Globus pallidus (tissue), 1 donor: Measurements from ENCODE around the gene ATP7B.

Experiments used
- DNase-seq: peaks from one replicate; pipeline ENCODE4 v3.0.0-alpha.2; 2015; ENCODE audit warnings: low spot score

The ATP7B gene

DNA sequence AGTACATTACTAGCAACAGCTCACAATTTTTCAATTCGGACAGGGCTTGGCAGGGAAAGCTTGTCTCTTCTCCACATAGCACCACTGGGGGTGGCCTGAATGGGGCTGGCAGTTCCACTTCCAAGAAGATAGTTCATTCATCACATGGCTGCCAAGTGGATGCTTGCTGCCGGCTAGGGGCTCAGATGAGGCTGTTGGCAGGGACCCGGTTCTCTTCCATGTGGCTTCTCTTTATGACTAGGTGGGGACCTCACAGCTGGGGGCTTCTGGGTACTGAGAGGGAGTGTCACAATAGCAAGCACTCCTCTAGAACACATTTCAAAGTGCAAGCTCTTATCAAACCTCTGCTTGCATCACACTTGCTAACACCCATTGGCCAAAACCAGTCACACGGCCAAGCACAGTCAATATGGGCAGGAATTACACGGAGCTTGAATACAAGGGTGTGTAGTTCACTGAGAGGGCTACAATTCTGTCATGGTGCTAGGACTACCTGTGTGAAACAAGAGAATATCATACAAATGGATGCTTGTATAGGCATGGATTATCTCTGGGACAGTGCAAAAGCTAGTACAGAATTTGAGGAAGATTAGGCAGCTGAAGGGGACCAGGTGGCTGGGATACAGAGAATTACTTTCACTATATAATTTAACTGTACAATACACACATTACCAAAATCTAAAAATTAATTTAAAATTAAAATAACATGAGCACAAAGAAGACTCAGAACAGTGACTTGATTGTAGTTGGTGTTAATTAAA is 32.3 kb downstream of the ATP7B start:
- no peak for DNase-seq

DNA sequence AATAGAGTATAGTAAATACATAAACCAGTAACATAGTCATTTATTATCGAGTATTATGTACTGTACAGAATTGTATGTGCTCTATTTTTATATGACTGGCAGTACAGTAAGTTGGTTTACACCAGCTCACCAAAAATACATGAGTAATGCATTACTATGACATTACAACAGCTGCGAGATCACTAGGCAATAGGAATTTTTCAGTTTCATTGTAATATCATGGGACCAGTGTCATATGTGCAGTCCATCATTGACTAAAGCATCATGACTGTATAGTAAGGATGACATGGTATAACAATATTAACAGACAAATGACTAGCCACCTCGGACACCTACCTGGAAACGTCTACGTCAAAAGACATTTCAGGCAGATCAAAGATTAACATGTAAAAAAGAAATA is 33.6 kb downstream of the ATP7B start:
- DNase-seq = no peak

DNA sequence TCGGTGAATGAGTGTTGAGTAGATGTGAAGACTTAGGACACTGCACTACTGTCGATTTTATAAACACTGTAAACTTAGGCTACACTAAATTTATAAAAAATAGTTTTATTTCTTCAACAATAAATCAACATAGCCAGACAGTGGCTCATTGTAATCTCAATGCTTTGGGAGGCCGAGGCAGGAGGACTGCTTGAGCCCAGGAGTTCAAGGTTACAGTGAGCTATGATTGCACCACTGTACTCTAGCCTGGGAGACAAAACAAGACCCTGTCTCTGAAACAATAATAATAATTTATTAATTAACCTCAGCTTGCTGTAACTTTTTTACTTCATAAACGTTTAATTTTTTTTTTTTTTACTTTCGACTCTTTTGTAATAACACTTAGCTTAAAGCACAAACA is 34.4 kb downstream of the ATP7B start:
- no peak for DNase-seq

DNA sequence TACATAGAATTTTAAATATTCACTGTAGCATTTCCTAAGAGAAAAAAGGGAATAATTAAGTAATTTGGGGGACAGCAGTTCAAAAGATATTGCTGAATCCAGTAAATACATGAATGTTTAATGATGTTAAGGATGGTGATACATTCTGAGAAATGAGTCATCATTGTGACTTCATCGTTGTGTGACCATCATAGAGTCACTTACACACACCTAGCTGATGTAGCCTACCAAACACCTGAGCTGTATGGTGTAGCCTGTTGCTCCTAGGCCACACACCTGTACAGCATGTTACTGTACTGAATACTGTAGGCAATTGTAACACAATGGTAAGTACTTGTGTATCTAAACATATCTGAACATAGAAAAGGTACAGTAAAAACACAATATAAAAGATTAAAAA is 34.8 kb downstream of the ATP7B start:
- no peak for DNase-seq

GRCh38 chr13:51974482-51974881 is 36.8 kb downstream of the ATP7B start:
- no peak for DNase-seq

- no peak for DNase-seq
Observed at GRCh38 chr13:51971520-51972426, 39.5 kb downstream of the ATP7B start.

DNA sequence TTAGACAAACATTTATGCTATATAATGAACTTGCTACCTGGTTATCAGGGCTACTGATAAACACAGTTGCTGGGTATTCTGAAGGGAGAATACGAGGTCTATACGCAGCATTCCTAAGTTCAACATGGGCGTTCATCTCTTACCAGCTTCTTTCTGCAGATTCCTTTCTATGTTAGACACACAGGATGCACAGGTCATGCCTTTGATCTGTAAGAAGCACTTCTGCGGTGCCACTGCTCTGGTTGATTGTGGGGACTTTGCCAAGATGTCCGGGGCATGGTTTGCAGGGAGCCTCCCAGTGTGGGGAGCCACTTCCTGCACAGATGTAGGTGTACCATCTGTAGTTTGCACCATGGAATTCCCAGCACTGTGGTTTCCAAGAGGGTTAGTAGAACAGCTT is 40.9 kb downstream of the ATP7B start:
- no peak for DNase-seq

GRCh38 chr13:51967482-51968446 is 43.5 kb downstream of the ATP7B start:
- DNase-seq = no peak

GRCh38 chr13:51966186-51966585 is 45.1 kb downstream of the ATP7B start:
- no peak for DNase-seq

DNA sequence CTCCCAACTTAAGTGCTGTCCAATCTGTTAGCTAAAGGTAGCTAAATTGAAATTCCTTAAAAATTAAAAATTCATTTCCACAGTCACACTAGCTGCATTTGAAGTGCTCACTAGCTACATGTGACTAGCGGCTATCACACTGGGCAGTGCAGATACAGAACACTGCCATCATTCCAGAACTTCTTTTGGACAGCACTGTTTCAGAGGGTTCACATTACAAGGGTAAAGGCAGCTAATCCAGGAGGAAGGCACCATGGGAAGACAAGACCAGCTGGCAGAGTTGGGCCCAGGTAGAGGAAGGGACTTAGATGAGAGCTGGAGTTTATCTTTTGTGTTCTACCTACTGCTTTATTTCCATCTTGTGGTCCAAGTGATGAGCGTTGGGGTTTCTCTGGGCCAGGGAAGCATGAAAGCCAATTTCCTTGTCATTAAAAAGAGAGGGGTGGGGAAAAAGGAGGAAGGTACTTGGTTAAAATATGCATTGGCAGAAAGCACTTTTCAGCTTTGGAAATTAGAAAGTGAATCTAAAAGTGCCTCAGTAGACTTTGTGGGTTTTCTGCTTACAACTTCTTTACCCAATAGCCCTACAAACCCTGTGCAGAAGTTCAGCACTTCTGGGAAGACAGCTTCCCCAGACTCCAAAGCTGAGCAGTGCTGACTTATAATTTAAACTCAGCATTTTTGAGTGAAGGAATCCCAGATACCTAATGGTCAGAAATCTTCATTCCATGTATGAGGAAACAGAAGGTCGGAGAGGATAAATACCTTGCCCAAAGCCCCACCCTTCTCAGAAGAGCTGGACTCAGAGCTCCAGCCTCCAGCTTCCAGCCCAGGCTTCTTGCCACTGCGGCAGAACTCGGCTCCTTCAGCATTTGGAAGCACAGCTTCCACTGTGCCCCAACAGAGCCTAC is 49.5 kb downstream of the ATP7B start:
- DNase-seq = no peak

DNA sequence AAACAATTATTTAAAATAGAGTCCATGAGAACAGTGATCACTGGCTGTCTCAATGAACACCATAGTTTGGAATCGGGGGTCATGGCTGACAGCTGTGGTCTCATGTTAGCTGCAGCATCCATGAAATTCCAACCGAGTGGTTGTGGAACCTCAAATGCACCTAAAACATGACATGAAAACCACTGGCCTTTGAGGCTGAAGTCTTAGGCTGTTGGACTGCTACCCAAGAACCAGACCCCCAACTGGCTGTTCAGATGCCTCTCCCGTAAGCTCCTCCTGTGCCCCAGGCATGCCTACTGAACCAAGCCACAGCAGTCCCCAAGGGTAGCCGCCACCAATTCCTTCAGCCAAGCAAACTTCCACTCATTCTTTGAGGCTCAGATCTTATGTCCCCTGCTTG is 50.5 kb downstream of the ATP7B start:
- no peak for DNase-seq

DNA sequence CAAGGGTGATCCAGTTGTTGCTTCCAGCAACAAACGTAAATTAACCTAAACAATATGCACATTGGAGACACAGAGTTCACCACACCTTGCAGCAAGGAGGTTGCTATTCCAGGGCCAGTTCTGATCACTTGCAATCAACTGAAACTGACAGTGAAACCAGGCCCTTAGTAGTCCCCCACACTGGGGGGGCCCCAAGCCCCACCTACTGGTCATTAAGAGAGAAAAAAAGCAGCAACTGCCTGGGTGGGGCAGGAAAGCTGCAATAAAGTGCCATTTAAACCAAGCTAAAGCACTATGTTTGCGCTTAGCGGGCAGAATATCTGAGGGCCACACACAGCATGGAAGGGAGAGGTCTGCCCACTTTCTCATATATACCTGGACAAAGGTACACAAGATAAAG is 51.5 kb downstream of the ATP7B start:
- DNase-seq = no peak

- DNase-seq = no peak
Observed at GRCh38 chr13:51958217-51958547, 53.1 kb downstream of the ATP7B start.

DNA sequence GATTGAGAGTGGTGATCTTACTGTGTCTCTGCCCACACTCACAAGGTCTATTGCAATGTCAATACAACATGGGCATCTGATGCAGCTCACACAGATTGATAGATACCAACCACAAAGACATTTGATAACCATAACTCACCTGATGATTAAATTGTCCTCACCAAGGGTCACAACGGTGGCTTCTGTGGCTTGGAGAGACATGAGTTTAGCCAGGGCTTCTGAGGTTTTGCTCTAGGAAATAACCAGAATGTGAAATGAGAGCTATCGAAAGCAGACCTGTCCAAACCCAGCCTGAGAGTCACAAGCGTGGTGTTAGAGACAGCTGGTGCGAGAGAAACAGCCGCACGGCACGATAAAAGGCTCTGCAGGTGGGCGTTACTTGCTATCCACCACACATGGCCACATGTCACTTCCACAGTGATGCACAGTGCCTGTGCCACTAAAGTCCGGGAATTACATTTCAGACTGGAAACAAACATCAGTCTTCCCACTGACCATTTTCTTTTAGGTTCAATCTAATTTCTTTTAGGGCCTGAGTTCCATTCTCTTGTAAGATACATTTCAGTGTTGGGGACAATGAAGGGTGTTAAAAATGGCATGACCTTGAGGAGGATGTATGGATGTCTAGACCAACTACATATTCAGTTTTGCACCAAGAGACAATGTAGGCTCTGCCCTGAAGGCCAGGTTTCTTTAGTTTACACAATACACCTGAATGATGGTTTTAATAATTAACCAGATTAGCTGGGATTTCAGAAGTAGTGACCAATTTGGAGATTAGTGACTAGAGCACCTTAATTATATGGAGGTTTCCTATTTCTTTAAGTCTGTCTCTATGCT is 53.7 kb downstream of the ATP7B start:
- no peak for DNase-seq

- DNase-seq = no peak
Observed at GRCh38 chr13:51956717-51957116, 54.5 kb downstream of the ATP7B start.

GRCh38 chr13:51955816-51956603 is 55.2 kb downstream of the ATP7B start:
- DNase-seq = no peak

DNA sequence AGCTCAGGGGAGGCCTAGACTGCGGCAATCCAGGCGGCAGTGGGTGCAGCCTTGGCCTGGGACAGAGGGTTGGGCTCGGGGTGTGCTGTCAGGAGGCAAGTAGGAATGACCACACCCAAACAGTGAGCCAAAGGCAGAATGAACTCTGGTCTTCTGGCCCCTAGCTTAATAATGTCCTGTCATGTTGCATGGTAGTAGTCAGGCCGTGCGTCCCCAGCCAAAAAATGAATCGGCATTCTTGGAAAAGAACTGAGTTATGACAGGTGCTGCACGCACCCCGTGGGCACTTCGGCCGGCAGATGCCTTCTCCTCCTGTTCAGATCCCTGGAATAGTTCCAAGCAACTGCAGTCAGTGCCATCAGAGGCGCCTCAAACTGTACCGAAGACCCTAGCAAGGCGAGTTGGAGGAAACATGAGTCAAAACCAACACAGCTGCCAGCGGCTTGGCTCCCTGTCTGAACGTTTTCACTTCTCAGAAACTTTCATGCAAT is 55.9 kb downstream of the ATP7B start:
- DNase-seq = no peak

DNA sequence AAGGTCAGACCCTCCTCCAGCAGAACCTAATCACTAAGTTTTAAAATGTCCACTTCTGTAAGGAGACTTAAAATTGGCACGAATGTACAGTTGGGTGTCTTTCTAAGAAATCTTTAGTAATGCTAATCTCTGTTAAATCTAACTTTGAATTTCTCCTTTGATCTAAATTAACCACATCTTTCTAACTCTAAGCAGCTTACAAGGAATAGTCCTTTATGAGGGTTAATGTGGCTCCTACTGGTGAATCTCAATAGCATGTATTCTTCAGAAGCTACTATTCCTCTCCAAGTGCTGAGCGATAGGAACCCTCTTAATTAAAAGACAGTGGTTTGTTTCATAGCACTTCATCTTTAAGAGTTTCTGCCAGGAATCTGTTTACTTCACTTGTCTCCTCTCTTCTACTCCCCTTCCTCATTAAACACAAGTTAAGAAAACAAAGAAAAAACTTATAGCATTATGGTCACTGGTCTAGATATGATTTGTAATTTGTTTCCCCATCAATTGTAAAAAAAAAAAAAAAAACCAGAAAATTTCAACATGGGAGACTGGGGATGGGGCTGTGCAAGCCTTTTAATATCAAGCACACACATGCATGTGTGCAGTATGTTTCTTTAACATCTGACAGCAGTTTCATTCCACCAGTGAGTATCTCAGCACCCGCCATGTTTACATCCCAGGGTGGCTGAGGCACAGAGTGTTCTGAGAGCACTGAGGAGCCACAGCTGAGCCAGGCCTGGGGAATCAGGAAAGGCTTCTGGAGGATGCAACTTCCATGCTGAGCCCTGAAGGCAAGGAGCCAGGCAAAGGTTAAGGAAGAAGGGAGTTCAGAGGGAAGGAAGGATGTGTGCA is 57.7 kb downstream of the ATP7B start:
- no peak for DNase-seq
